Suppressor macrophage treated with lipopolysaccharide for 4 hours (primary cell): ENCODE measurements around the gene RXRB.
"Not testable (repeated sequence)": the region's sequence is repeated elsewhere in the genome, so short reads cannot be mapped to it uniquely, and the experiment has no call there.

Source experiments
- DNase-seq: peaks from one replicate; pipeline ENCODE4 v3.0.0-alpha.2; 2020

The RXRB gene

DNA sequence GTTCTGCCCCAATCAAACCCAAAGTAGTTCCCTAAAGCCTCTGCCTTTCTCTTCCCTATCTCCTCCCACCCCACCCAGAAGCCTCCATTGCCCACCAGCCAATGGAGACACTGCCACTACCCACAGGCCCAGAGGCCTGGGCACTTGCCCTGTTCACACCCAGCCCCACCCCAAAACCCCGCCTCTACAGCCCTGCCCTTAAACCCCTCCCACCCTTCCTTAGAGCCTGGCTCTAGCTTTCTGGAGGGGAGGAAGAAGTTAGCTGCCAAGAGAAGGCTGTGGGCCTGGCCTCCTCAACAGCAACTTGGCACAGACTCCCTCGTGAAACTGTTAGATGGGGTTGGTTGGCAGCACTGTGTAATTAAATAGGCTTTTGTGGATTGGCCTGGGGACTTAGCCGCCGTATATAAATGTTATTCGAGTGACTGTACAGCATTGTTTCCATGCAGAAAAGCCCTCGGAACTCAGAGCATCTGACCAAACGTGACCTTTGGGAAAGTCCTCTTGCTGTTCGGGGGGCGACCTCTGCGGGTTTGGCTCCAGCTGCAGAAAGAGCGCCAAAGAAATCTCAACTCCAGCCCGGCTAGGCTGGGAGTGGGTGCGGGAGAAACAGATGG lies 39.6 kb downstream of the RXRB start:
- DNase-seq, result peak; percentile 60

DNA sequence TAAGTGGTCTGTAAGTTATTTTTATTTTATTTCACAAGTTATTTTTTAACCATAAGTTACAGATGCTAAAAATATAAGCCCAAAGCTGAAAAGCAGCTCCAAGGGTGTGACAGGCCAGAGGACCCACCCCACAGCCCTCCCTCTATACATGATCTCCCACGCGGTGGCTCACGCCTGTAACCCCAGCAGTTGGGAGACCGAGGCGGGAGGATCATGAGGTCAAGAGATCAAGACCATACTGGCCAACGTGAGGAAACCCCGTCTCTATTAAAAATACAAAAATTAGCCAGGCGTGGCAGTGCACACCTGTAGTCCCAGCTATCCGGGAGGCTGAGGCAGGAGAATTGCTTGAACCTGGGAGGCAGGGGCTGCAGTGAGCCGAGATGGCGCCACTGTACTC lies 40.4 kb downstream of the RXRB start:
- DNase-seq, result no peak

DNA sequence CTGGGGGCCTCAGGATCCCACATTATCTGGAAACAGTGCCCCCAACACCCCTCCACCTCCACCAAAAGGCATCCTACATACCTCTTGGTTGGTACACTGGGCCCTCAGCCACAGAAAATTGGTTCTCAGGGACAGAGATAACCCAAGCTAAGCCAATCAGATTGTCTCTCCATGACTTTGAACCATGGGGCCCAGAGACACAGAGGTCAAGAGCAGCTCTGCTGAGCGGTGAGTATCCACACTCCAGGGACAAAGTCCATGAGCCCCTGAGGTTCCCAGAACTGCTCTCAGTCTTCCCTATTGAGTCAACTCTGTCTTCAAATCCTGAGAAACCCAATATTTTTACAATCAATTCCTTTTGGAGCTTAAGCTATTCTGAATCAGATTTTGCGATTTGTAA lies 43.5 kb downstream of the RXRB start:
- no peak for DNase-seq

DNA sequence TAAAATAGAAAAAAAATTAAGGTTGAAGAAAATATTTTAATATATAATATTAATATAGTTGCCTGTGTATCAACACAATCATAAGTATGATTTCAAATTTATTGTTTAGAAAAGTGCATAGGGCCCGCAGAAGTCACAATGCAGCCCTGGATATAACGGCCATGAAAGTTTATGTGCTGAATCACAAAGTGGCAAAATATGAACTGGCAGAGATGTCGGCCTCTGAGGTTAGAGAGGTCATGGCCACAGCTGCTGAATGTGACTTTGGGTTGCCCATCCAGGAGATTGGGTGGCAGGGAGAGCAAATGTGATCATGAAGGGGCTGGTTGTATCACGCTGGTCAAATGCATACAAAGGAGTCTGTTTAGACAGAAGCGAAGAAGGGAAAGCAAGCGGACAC lies 43.9 kb downstream of the RXRB start:
- DNase-seq, result no peak

DNA sequence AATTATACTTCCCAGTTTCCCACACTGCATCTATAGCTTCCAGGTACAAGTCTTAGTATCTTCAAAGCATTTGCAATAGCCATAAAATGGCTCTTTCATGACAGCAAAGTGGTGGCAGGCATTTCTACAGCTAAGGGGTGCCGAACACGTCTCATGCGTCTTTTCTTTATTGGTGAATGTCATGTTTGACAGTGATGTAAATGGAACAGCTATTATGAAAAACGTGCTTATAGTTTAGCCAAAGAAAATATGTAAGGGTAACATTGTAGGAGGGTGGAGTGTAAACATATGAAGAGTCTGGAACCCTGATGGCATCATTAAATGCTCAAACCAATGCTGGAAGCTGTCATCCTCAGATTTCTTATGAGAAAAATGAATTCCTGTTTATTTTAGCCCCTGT lies 46.1 kb downstream of the RXRB start:
- DNase-seq, result no peak

DNA sequence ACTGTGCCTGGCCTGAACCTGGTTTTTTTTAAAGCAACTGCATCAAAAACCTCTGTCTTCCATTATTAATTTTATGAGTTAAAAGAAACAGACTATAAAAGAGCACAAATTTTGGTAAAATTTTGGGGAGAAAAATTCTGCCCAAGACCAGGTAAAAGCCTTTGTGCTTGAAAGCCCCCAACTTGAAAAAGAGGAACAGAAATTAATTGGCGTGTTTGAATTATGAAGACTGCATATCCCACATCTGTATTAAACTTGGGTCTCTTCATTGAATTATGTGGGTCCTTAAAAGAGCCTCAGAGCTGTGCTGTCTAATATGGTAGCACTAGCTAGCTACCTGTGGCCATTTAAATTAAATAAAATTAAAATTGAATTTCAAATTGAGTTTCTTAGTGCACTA lies 49.4 kb downstream of the RXRB start:
- DNase-seq, result no peak

DNA sequence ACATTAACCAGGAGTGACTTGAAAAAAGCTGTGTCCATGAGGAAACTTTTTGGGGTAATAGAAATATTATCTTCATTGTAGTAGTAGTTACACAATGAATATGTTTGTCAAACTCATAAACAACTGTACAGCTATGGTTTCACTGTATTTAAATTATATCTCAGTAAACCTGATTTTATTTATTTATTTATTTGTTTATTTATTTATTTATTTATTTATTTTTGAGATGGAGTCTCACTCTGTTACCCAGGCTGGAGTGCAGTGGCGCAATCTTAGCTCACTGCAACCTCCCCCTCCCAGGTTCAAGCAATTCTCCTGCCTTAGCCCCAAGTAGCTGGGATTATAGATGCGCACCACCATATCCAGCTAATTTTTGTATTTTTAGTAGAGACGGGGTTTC lies 49.9 kb downstream of the RXRB start:
- not testable (repeated sequence) for DNase-seq

DNA sequence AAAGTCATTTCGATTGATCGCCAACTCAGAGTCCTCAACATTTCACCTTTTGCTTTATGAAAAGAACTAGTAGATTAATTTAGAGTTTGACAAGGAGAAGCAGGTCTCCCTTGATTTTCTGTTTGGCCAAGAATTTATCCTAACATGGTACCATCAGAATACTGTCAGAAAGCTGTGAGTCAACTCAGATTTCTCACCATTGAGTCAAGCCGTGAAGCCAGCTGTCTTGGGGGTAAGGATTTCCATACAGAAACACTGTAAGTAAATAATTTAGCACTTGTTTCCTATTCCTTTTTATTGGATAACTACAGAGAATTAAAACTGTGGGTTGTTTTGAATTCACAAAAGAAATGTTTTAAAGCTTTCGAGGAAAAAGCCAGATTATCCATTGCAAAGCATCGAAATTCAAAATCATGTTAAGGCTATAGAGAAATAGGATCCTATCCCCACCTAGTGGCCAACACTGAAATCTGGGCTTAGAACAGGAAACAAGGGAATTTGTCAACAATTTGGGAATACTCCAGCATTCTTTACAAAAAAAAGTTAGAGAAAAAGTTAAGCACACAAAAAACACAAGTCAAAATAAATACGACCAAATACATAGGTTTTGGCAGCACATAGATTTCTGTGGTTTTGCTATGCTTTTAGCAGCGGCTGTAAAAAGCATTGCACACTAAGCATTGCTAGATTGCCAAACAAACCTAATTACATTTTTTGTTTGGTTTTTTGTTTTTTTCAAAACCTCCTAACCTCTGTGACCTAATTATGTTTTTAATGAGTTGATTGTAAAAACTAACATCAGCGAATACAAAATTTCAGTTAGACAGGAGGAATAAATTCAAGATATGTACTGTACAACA lies 52.4 kb downstream of the RXRB start:
- peak; percentile 56 for DNase-seq

DNA sequence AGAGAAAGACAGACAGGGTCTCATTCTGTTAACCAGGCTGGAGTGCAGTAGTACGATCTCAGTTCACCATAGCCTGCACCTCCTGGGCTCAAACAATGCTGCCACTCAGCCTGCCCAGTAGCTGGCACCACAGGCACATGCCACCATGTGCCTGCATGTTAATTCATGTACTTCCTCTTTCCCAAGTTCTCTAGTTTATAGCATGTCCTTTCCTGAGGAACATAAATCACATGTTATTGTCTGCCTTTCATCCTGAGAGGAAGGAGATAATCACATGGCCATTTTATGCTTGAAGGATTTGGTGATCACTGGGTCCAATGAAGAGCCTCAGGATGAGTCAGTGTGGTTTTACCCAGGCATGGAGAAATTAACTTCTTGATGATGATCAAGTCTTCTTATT lies 56.1 kb downstream of the RXRB start:
- peak; percentile 85 for DNase-seq
